Brain microvascular endothelial cell (primary cell): ENCODE measurements around the gene KCNQ5.

Experiments used
- DNase-seq: peaks from one replicate; pipeline ENCODE4 v3.0.0-alpha.2; 2020
- H3K27ac ChIP-seq: fragments of 250-450 bp; sonication (Bioruptor Pico); 2 replicates; pipeline ENCODE4 v1.5.1; 2020; ENCODE audit warnings: mild to moderate bottlenecking, moderate library complexity
- H3K27me3 ChIP-seq: fragments of 250-450 bp; sonication (Bioruptor Pico); replicated peaks from 2 replicates; pipeline ENCODE4 v1.5.1; 2020; ENCODE audit warnings: mild to moderate bottlenecking
- H3K36me3 ChIP-seq: fragments of 250-450 bp; sonication (Bioruptor Pico); replicated peaks from 2 replicates; pipeline ENCODE4 v1.5.1; 2020; ENCODE audit warnings: mild to moderate bottlenecking
- H3K4me3 ChIP-seq: 2 replicates; pipeline ENCODE4 v1.5.1; 2011; ENCODE audit warnings: low read depth, mild to moderate bottlenecking, control low read depth, low read length, moderate library complexity
- in situ Hi-C: cut with HindIII; loops from 2 replicates; pipeline ENCODE4 v1.10.0; 2017; ENCODE audit warnings: low sequenced_read_pairs, low pct_ligation_motif_present
- TF ChIP-seq, protein P1 (sequence below): IDR thresholded peaks from 2 replicates; pipeline ENCODE4 v1.5.1; 2011; ENCODE audit warnings: low read depth, mild to moderate bottlenecking, moderate library complexity, low read length, control low read depth, inconsistent platforms; ENCODE audit errors: missing control alignments

Gene KCNQ5

DNA sequence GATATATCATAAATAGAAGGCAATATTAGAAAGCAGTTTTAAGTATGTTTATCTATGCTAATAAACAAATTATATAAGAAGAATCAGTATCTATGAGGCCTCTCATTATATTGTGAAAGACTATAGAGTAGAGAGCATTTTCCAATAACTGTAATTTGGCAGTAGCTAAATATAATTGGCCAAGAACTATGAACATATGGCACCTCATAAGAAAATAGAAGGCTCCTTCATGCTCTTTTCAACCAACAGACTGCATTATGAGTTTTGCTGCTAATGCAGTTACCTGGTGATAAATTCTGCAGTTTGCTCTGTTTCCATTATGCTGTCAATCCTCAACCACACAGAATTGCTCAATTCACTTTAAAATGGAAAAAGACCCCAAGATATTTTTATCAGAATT is 382.4 kb downstream of the KCNQ5 start:
- no peaks in the 10 kb centered on the region for H3K36me3 ChIP-seq
- no peaks in the 10 kb centered on the region for H3K27me3 ChIP-seq
- in situ Hi-C loops, result no loop called here
- TF ChIP-seq, protein P1, sequence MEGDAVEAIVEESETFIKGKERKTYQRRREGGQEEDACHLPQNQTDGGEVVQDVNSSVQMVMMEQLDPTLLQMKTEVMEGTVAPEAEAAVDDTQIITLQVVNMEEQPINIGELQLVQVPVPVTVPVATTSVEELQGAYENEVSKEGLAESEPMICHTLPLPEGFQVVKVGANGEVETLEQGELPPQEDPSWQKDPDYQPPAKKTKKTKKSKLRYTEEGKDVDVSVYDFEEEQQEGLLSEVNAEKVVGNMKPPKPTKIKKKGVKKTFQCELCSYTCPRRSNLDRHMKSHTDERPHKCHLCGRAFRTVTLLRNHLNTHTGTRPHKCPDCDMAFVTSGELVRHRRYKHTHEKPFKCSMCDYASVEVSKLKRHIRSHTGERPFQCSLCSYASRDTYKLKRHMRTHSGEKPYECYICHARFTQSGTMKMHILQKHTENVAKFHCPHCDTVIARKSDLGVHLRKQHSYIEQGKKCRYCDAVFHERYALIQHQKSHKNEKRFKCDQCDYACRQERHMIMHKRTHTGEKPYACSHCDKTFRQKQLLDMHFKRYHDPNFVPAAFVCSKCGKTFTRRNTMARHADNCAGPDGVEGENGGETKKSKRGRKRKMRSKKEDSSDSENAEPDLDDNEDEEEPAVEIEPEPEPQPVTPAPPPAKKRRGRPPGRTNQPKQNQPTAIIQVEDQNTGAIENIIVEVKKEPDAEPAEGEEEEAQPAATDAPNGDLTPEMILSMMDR, result no peak
- H3K4me3 ChIP-seq, result no peak overlapping the region
- no peak overlapping the region for H3K27ac ChIP-seq
- DNase-seq, result no peak

DNA sequence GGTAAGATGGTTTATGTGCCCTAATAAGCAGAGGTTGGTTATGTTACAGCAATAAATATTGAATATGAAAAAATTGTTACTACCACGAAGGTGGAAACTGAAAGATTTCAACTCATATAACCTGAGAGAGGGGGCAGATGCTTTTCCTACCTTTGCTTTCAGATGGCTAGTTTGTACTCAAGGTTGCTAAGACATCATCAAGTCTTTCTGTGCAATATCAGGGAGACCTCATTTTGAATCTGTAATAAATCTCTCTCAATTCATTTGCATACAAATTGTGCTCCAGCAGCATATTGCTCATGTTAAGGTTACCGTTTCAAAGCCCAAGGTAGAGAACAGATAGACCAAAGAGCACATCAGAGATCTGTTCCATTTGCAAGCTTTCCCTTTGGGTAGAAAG is 383.0 kb downstream of the KCNQ5 start:
- no peak for DNase-seq
- Histone ChIP-seq H3K27ac (no peak overlapping the region), H3K4me3 (no peak overlapping the region), H3K27me3 (no peaks in the 10 kb centered on the region), H3K36me3 (no peaks in the 10 kb centered on the region)
- TF ChIP-seq, protein P1, result no peak
- in situ Hi-C loops, result no loop called here

DNA sequence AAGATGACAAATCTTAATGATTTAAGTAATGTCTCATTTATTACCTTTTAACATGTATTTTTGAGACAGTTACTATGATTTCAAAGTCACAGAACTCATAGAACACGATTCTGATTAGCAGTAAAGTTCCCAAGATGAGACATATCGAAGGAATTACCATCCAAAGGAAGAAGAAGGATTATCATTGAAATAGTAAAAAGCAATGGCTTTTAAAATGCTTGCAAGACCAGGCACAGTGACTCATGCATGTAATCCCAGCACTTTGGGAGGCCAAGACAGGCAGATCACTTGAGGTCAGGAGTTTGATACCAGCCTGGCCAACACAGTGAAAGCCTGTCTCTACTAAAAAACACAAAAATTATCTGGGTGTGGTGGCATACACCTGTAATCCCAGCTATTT is 384.3 kb downstream of the KCNQ5 start:
- in situ Hi-C loops, result no loop called here
- TF ChIP-seq, protein P1, result no peak

DNA sequence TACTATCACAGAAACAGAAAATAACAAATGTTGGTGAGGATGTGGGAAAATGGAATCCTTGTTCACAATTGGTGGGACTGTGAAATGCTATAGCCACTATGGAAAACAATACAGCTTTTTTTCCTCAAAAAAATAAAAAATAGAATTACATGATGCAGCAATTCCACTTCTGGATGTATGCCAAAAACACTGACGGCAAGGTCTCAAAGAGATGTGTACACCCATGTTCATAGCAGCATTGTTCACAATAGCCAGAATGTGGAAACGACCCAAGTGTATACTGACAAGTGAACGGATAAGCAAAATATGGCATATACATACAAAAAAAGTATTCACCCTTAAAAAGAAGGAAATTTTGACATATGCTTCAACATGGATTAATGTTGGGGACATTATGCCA is 390.1 kb downstream of the KCNQ5 start:
- TF ChIP-seq, protein P1, result no peak
- no peak overlapping the region for H3K4me3 ChIP-seq
- in situ Hi-C loops, result no loop called here
- DNase-seq, result no peak
- H3K27ac ChIP-seq, result no peak overlapping the region
- H3K27me3 ChIP-seq, result no peaks in the 10 kb centered on the region
- no peaks in the 10 kb centered on the region for H3K36me3 ChIP-seq

More for the DNA sequence above, 384.3 kb downstream of the KCNQ5 start:
- no peaks in the 10 kb centered on the region for H3K36me3 ChIP-seq
- no peak for DNase-seq
- H3K4me3 ChIP-seq, result no peak overlapping the region
- no peaks in the 10 kb centered on the region for H3K27me3 ChIP-seq
- H3K27ac ChIP-seq, result no peak overlapping the region

DNA sequence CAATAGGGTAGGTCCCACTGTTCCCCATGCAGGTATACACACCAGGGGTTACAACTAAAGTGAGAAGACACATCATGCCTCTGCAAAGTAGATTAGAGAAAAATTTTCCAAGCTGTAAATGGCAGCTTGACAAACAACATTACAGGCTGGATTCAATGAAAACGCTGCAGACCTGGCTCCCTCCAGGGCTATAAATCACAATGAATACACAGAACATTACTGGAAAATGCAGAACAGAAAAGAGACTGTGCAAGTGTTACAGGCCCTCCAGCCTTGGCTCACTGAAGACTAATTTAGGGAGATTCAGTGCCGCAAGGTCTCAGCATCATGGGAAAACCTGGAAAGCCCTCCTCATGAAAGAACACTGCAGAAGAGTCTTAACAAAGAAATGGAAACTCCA is 395.6 kb downstream of the KCNQ5 start:
- Histone ChIP-seq H3K4me3 (no peak overlapping the region), H3K27ac (no peak overlapping the region), H3K27me3 (no peaks in the 10 kb centered on the region), H3K36me3 (no peaks in the 10 kb centered on the region)
- TF ChIP-seq, protein P1, result no peak
- in situ Hi-C loops, result no loop called here
- no peak for DNase-seq

DNA sequence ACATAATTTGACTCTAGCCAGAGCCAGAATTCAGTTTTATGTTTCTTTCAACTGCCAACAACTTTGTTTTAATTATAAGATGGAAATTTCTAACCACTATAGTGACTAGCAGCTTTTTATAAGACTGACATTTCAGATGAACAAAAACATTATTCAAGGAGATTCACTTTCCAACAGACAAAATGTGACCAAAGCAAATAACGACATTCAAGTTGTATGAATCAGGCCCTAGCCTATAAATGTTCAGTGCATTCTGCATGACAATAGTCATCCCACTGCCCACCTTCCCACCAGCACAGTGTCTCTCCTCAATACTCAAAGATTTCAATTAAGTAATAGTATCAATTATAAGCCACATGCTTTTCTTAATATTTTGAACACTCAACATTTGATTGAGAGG is 402.7 kb downstream of the KCNQ5 start:
- in situ Hi-C loops, result no loop called here
- TF ChIP-seq, protein P1, result no peak
- DNase-seq, result no peak
- Histone ChIP-seq H3K27ac (no peak overlapping the region), H3K4me3 (no peak overlapping the region), H3K27me3 (no peaks in the 10 kb centered on the region), H3K36me3 (no peaks in the 10 kb centered on the region)
